H1 (cell line): ENCODE results near the gene RNF144A. TPM values are rescaled to one million over a fixed set of nuclear protein-coding genes. Genes with fewer than 3 reads are reported as not detected.

Experiments
- TBP ChIP-seq: IDR thresholded peaks from 2 replicates; pipeline ENCODE4 v1.6.1; 2011; ENCODE audit warnings: low read depth, low read length, improper control_type of control experiment
- polyA plus RNA-seq, 7 experiments: library from polyadenylated mRNA; depleted of rRNA in 3 of 7; stranded (reverse) in 5 of 7; unstranded in 2 of 7; fragments of >200 nt in 5 of 7; fragments of 200-250 nt in 2 of 7; gene quantifications; 1 replicate in 5 of 7; 2 replicates in 1 of 7; 4 replicates in 1 of 7; pipeline versions ENCODE4 v1.2.1 to v1.2.3, GENCODE V29; 2011 to 2013; ENCODE audit warnings: missing spikeins in 2 of 7, mixed read lengths in 2 of 7
- total RNA-seq: library from RNA; stranded (reverse); fragmentation: NEBNext Ultra II Directional; extraction: Animal tissue kit (Norgen Biotek cat#: 25700); gene quantifications from 2 replicates; pipeline ENCODE4 v1.2.1, GENCODE V29; 2021

Gene RNF144A
- total and polyA plus RNA-seq, 2 of the 8 experiments (the other 6 are each of a cell fraction or from before 2014, with no cell fraction given) = 14.0 to 15.0 TPM

GRCh38 chr2:7041421-7041820, 124.2 kb downstream of the RNF144A start (continued):
- TF ChIP-seq TBP = no peak
